ENCODE measurements around the gene SSH3. TPM values are rescaled to one million over a fixed set of nuclear protein-coding genes. Genes with fewer than 3 reads are reported as not detected.

SSH3 gene
- total RNA-seq, 1 experiment from 2014 or later: 10.0 TPM

DNA sequence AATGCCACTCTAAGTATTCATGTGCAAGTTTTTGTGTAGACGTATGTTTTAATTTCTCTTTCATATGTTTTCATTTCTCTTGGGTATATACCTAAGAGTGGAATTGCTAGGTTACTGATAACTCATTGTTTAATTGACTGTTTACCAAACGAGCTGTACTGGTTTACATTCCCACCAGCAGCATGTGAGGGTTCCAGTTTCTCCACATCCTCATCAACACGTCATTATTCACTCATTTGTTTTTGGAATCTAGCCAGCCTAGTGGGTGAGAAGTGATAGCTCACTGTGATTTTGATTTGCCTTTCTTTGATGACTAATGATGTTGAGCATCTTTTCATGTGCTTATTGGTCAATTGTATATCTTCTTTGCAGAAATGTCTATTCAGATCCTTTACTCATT is 10.2 kb upstream of the SSH3 start:
- DNase-seq (ENCODE audit: low spot score): peak; percentile 58

DNA sequence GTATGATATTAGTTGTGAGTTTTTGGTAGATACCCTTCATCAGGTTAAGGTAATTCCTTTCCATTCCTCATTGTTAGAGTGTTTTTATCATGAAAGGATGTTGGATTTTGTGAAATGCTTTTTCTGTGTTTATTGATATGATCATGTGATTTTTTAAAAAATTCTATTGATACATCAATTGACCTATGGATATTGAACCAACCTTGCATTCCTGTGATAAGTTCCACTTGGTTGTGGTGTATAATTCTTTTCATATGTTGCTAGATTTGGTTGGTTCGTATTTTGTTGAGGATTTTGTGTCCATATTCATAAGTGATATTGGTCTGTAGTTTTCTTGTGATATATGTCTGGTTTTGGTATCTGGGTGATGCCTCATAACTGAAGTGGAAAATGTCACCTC is 7.5 kb upstream of the SSH3 start:
- DNase-seq (ENCODE audit: low spot score): no peak

DNA sequence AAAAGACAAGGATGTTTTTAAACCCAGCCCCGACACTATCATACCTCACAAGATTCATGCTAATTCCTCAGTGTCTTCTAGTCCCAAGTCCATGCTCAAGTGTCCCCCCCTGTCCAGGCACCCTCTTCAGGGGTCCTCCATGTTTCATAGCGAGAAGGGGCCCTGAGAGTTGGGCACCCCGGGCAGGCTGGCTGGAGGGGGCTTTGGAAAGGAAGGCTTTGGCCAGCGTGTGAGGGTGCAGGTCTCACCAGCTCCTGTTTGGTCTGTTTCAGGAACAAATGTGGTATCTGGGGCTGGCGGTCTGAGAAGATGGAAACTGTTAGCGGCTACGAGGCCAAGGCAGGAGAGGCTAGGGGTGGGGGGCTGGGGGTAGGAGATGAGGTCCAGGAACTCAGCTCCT is 4.5 kb upstream of the SSH3 start:
- DNase-seq (ENCODE audit: low spot score): no peak

DNA sequence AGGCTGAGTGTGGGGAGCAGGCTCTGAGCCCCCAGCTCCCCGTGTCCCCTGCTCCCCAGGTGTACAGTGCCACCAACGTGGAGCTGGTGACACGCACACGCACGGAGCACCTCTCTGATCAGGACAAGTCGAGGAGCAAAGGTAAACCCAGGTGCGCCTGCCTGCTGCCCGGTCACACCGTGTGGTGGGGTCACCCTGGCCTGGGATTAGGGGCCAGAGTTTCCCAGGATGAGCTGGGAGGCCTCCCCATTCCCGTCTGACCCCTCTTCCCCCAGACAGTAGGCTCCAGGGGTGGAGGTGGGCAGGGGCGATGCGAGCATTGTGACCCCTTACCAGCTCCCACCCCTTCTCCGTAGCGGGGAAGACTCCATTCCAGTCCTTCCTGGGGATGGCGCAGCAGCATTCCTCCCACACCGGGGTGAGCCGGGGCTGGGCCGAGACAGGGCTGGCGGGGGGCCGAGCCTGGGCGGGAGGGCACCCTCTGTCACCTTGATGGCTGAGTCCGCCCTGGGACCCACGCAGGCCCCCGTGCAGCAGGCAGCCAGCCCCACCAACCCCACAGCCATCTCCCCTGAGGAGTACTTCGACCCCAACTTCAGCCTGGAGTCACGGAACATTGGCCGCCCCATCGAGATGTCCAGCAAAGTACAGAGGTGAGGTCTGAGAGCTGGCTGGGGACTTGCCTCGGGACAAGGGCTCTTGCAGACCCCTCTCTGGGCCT is 3.7 kb upstream of the SSH3 start:
- DNase-seq (ENCODE audit: low spot score): no peak

DNA sequence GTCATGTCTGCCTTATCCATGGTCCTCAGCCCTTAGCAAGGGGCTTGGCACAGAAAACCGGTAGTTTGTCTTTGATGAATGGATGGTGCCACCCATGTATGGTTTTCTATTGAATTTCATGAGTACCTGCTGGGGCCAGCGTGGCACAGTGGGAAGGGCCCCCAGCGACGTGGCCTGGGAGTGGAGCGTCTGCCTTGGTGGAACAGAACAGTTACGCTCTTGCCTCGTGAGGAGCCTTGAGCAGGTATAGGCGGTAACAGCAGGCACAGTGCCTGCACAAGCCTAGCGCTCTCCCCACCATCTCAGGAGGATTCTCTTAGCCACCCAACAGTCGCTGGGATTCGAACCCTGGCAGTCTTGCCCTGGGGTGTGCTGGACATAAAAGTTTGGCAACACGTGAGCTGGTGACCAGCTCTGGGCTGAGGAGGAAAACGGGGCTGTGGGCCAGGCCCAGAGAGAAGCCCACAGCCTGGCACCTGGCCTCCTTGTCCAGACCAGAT is 3.0 kb upstream of the SSH3 start:
- DNase-seq (ENCODE audit: low spot score): no peak

DNA sequence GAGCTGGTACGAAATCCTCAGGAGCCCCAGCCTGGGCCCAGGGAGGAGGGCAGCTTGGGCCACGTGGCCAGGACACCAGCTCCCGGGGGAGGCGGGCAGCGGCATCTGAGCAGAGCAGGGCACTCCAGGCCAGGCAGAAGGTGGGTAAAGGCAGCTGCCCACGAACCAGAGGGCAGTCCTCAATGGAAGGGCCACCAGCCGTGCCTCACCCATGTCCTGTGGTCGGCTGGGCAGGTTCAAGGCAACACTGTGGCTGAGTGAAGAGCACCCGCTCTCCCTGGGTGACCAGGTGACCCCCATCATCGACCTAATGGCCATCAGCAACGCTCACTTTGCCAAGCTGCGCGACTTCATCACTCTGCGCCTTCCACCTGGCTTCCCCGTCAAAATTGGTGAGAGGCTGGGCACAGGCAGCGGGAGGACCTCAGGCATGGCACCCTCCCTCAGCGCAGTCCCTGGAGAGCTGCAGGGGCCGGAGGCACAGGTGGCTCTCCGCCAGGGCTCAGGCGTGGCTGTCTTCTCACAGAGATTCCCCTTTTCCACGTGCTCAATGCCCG is 2.5 kb upstream of the SSH3 start:
- DNase-seq (ENCODE audit: low spot score): no peak

DNA sequence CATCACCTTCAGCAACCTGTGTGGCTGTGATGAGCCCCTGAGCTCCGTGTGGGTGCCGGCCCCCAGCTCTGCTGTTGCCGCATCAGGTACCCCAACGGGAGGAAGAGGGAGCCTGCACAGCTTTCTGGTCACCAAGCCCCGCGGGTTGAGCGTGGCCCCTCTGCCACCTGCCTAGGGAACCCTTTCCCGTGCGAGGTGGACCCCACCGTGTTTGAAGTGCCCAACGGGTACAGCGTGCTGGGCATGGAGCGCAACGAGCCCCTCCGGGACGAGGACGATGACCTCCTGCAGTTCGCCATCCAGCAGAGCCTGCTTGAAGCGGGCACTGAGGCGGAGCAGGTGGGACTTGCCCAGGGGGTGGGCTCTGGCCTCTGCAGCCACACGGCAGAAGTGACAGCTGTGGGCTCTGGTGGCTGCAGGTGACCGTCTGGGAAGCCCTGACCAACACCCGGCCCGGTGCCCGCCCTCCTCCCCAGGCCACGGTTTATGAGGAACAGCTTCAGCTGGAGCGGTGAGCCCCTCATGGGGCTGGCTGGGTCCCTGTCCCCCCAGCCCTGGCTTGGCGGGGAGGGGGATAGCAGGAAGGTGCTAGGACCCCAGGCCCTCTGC is 1.9 kb upstream of the SSH3 start:
- no peak for DNase-seq (ENCODE audit: low spot score)

DNA sequence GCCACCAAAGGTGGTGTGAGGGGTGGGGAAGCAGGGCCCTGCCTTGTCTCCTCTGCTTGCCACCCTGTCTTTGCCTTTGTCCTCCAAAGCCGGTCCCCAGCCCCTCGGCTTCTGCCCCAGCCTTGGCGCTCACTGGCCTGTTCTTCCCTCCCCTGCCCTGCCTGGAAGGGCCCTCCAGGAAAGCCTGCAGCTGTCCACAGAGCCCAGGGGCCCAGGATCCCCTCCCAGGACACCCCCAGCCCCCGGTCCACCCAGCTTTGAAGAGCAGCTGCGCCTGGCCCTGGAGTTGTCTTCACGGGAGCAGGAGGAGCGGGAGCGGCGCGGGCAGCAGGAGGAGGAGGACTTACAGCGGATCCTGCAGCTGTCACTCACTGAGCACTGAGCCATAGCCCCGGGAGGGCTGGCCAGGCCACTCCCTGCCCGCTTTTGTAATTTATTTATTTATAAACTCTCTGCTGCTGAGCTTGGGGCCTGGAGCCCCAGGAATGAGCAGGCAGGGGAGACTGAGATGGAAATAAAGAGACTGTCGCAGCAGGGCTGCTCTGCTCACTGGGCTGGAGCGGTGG is 1.3 kb upstream of the SSH3 start:
- peak; percentile 48 for DNase-seq (ENCODE audit: low spot score)

DNA sequence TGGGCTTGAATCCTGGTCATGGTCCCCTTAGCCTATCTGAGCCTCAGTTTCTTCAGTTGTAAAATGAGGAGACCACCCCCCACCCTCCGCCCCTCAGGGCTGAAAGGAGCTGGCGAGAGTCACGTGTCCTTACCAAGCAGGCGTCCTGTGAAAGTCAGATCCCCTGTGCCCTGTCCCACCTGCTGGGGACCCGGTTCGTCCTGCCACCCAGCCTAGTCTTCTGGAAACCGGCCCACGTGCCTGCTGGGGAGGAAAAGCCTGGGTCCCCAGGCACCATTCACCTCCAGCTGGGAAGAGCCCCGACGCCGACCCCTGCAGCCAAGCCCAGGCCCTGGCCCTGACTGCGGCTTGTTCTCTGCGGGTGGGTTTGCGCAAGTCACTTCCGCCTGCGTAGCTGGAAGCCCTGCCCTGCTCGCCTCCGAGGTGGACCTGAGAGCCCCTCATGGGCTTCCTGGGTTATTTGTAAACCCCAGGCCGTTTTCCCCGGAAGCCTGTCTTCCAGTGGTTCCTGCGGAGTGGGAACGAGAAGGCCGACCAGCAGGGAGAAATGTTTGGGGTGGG is 679 bp upstream of the SSH3 start:
- DNase-seq (ENCODE audit: low spot score): no peak

DNA sequence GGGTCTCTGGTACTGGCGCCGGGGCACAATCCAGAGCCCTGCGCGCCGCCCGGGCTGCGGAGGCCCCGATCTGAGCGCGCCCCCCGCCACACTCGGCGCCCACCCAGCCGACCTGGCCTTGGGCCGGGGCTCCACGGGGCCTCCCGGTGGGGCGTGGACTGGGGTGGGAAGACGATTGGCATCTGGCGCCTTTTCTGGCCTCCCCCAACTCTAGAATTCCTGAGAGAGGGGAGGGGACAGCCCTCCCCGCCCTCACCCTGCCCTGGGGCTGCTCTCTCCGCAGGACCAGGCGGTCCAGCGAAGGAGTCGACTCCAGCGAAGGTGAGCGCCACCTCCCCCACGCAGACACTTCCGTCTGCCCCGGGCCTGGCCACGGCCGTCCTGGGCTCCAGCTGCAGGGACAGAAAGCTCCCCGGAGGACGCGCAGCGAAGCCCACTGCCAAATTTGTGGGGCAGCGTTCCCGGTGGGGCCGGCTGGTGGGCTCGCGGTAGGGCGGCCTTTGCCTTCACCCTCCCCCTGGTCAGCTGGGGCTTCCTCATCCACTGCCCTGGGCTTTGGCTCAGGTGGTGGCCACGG is 593 bp downstream of the SSH3 start:
- no peak for DNase-seq (ENCODE audit: low spot score)

DNA sequence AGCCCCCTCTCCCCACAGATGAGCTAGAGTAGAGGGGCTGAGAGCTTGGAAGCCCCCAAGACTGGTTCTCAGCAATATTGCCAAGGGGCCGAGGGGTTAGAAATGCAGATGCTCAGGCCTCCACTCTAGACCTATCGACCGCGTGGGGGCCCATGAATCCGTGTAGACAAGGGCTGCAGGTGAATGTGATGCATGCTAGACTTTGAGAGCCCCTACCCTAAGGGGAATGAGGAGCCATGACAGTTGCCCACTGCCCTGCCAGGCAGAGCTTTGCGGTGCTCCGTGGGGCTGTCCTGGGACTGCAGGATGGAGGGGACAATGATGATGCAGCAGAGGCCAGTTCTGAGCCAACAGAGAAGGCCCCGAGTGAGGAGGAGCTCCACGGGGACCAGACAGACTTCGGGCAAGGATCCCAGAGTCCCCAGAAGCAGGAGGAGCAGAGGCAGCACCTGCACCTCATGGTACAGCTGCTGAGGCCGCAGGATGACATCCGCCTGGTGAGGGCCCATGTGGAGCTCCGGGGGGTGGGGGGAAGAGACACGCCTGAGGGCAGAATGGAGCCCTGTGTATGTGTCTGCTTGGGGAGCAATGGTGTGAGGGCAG is 1.3 kb downstream of the SSH3 start:
- no peak for DNase-seq (ENCODE audit: low spot score)

DNA sequence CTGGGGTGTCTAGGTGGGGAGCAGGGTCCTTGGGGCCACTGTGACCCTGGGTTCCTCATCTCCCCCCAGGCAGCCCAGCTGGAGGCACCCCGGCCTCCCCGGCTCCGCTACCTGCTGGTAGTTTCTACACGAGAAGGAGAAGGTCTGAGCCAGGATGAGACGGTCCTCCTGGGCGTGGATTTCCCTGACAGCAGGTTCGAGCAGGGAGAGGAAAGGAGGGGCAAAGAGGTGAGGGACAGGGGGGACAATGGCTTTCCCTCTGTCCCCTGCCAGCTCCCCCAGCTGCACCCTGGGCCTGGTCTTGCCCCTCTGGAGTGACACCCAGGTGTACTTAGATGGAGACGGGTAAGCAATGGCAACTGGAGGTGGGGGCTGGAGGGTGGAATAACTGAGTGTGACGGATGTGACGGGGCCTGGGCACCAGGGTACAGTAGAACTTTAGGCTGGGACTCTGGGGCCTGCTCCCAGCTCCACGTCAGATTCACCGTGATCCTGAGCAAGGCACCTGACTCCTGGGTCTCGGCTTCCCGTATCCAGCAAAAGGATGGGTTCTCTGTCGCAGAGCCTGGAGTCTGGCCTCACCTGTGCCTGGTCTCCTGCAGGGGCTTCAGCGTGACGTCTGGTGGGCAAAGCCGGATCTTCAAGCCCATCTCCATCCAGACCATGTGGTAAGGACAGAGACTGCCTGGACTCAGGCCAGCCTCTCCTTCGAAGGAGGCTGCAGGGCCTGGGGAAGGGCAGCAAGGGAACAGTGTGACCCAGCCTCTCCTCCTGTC is 3.6 kb downstream of the SSH3 start:
- no peak for DNase-seq (ENCODE audit: low spot score)

DNA sequence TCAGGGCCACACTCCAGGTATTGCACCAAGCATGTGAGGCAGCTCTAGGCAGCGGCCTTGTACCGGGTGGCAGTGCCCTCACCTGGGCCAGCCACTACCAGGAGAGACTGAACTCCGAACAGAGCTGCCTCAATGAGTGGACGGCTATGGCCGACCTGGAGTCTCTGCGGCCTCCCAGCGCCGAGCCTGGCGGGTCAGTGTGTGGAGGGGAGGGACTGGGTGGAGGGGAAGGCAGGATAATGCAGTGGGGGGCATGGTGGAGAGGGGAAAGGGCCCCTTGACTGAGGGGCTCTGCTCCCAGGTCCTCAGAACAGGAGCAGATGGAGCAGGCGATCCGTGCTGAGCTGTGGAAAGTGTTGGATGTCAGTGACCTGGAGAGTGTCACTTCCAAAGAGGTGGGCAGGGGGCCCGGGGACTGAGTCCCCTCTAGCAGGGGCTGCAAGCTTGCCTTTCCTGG is 4.2 kb downstream of the SSH3 start:
- DNase-seq (ENCODE audit: low spot score): no peak

DNA sequence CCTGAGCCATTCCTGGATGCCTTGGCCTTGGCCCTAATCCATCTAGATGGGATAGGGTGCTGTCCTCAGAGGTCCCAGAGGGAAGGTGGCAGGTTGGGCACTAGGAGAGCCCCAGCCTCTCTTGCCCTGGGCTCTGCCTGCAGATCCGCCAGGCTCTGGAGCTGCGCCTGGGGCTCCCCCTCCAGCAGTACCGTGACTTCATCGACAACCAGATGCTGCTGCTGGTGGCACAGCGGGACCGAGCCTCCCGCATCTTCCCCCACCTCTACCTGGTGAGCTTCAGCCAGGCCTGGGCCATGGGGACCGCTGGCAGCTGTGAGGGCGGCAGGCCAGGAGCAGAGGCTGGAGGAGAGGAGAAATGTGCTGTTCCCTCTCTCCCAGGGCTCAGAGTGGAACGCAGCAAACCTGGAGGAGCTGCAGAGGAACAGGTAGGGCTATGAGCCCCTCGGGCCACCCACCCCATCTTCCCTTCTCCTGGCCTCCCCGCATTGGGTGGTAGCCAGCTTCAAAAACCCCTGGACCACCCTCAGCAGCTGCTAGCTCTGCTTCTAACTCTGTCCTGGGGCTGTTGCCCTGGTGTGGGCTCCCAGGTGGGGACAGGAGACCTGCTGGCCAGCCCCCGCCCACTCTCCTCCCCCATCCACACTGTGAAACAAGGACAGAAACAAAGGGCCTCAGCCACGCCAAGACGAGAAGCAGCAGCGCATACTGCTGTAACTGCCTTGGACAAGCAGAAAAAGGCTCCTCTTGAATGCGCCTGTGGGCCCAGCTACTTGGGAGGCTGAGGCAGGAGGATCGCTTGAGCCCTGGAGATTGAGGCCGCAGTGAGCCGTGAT is 4.9 kb downstream of the SSH3 start:
- no peak for DNase-seq (ENCODE audit: low spot score)

DNA sequence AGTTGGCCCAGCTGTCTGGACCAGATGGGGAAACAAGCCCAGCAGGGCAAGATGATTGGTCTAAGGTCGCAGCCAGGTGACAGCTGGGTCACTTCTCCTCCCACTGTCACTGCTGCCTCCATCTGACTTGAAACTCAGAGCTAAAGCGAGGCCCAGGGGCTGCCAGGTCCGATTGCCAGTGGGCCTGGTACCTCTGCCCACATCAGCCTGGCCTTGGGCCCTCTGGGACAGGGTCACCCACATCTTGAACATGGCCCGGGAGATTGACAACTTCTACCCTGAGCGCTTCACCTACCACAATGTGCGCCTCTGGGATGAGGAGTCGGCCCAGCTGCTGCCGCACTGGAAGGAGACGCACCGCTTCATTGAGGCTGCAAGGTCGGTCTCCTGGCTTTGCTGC is 5.8 kb downstream of the SSH3 start:
- DNase-seq (ENCODE audit: low spot score): no peak

DNA sequence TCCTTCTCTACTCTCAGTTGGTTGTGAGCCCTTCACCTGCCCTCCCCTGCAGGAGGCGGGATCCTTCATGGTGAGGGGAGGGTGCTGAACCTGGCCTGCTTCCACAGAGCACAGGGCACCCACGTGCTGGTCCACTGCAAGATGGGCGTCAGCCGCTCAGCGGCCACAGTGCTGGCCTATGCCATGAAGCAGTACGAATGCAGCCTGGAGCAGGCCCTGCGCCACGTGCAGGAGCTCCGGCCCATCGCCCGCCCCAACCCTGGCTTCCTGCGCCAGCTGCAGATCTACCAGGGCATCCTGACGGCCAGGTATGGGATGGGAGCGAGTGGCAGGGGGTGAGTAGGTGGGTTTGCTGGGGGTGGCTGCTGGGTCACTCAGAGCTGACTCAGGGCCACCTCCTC is 6.3 kb downstream of the SSH3 start:
- no peak for DNase-seq (ENCODE audit: low spot score)

DNA sequence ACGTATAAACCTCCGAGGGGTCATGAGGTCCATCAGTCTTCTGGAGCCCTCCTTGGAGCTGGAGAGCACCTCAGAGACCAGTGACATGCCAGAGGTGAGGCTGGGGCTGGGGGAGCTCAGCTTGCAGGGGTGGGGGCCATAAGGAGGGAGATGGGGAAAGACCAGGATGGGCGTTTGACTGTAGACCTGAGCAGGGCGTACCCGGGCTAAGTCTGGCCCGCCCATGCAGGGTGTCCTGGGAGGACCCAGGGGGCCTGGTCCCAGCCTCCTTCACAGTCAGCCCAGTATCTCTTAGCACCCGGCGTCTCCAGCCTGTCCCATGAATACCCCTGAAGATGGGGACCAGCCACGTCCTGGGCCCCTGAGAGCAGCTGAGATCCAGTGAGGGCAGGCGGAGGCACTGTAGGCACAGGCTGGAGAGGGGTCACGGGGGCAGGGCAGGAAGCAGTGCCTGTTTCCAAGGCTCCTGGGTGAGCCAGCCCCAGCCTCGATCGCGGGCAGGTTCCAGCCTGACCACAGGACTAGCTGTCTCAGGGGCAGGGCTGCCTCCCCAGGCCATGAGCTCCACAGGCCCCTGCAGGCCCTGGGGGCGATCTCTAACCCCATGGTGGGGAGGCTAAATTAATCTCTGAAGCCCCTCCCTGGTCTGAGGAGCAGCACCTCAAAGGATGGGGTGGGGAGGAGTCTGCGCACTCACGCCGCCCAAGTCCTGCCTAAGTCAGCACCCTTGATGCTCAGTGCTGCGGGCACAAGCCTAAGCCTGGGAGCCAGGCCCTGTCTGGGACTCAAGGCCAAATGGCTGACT is 7.1 kb downstream of the SSH3 start:
- DNase-seq (ENCODE audit: low spot score): no peak

DNA sequence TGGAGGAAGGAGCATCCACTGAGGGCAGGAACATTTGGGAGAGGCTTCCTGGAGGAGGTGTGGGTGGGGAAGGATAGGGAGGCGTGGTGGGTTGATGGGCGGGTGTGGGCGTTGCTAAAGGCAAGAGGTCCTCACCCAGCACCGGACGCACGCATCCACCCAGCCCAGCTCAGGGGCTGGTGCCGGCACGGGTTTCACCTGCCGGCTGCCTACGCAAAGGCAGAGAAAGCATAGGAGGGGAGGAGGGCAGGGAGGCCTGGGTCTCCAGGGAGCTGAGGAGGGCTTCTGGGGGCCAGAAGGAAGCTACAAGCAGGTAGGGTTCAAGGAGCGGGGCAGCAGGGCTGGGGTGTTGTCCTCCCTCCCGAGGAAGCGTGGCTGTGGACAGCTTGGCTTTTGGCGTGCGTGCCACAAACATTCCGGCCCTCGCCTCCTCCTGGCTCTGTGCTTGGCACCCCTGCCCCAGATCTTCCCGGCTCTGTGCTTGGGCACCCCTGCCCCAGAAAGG is 7.8 kb downstream of the SSH3 start:
- no peak for DNase-seq (ENCODE audit: low spot score)

DNA sequence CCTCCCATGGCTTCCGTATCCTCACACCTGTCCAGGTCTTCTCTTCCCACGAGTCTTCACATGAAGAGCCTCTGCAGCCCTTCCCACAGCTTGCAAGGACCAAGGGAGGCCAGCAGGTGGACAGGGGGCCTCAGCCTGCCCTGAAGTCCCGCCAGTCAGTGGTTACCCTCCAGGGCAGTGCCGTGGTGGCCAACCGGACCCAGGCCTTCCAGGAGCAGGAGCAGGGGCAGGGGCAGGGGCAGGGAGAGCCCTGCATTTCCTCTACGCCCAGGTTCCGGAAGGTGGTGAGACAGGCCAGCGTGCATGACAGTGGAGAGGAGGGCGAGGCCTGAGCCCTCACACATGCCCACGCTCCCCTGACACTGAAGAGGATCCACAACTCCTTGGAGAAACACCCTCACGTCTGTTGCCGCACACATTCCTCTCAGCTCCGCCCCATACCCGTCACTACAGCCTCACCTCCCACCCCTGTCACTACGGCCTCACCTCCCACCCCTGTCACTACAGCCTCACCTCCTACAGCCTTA is 8.3 kb downstream of the SSH3 start:
- DNase-seq (ENCODE audit: low spot score): no peak

All from A172 (cell line).